ENCODE data around the gene CCL5. TPM values are rescaled to one million over a fixed set of nuclear protein-coding genes. Genes with fewer than 3 reads are reported as not detected.

The CCL5 gene
- total RNA-seq, 2 donors from 2014 or later = 0.66 to 4.9 TPM

DNA sequence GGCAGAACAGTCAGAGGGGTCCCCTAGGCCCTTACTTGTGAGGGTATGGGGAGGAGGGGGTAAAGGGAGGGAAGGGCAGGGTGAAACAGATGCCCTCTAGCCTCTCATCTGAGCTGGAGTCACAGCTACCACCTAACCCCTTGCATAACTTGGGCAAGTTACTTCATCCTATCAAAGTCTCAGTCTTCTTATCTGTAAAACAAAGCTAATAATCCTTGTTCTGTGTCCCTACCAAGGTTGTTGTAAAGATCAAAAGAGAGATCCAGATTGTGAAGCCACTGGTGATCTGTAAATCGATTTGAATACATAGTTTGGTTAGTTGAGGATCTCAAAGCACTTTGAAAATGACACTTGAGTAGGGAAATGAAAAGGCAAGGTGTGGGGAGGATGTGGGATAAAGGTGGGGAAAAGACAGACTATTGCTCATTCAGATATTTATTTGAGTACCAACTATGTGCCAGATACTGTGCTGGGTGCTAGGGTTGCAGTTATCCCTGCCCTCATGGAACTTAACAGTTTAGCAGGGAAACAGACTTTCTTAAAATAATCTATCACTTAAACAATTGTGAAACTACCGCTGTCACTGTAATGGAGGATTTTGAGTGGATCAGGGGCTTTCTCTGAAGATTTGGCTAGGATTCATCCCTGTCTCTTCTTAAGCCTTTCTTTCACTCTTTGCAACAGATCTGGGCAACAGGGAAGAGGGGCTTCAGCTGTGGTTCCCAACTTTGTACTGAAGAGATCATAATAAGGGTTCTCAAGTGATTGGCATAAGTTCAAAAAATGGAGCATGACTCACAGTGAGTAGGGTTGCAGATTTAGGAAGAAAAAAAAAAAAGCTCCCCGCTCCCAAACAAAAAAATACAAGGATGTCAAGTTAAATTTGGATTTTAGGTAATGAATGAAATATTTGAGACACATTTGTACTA is 14.5 kb downstream of the CCL5 start:
- no peaks in the 10 kb centered on the region for H3K9me3 ChIP-seq
- DNase-seq = no peak
- intact Hi-C loops (cut with DNase I) = no loop called here
- no peaks in the 10 kb centered on the region for H3K4me1 ChIP-seq
- no peak overlapping the region for H3K27ac ChIP-seq
- H3K36me3 ChIP-seq (replicated peaks in 1 of 2; ENCODE audit: insufficient read depth in 1 of 2, low read depth in 2 of 2) = no peaks in the 10 kb centered on the region
- WGBS, 2 donors = 73 to 77% methylated on average over 3 of the region's 3 CpGs
- ATAC-seq = no peak
- no peak for TF ChIP-seq POLR2A (IDR thresholded peaks at IDR 0.05)
- no peak for TF ChIP-seq CTCF (IDR thresholded peaks at IDR 0.05)
- H3K27me3 ChIP-seq = no peaks in the 10 kb centered on the region
- no peak overlapping the region for H3K4me3 ChIP-seq

GRCh38 chr17:35864853-35865252 is 15.3 kb downstream of the CCL5 start:
- DNase-seq (no peak), ATAC-seq (no peak)
- 94% methylated on average over 5 to 7 of the region's 7 CpGs for WGBS, 2 donors
- Histone ChIP-seq H3K27ac (no peak overlapping the region), H3K4me1 (no peaks in the 10 kb centered on the region), H3K36me3 (replicated peaks in 1 of 2; ENCODE audit: insufficient read depth in 1 of 2, low read depth in 2 of 2) (no peaks in the 10 kb centered on the region), H3K27me3 (no peaks in the 10 kb centered on the region), H3K4me3 (no peak overlapping the region), H3K9me3 (no peaks in the 10 kb centered on the region)
- TF ChIP-seq CTCF (IDR thresholded peaks at IDR 0.05) (no peak), POLR2A (IDR thresholded peaks at IDR 0.05) (no peak)
- intact Hi-C loops (cut with DNase I) = no loop called here

GRCh38 chr17:35856603-35857002 is 23.6 kb downstream of the CCL5 start:
- Histone ChIP-seq H3K9me3 (no peaks in the 10 kb centered on the region), H3K4me1 (no peaks in the 10 kb centered on the region), H3K27ac (no peak overlapping the region), H3K36me3 (replicated peaks in 1 of 2; ENCODE audit: insufficient read depth in 1 of 2, low read depth in 2 of 2) (no peaks in the 10 kb centered on the region), H3K4me3 (no peak overlapping the region), H3K27me3 (no peaks in the 10 kb centered on the region)
- 92 to 100% methylated on average over 2 of the region's 2 CpGs for WGBS, 2 donors
- ATAC-seq (no peak), DNase-seq (no peak)
- intact Hi-C loops (cut with DNase I) = no loop called here
- TF ChIP-seq POLR2A (IDR thresholded peaks at IDR 0.05) = no peak
- no peak for TF ChIP-seq CTCF (IDR thresholded peaks at IDR 0.05)

- Histone ChIP-seq H3K4me1 (no peaks in the 10 kb centered on the region), H3K36me3 (replicated peaks in 1 of 2; ENCODE audit: insufficient read depth in 1 of 2, low read depth in 2 of 2) (no peaks in the 10 kb centered on the region), H3K4me3 (no peak overlapping the region), H3K9me3 (no peaks in the 10 kb centered on the region), H3K27me3 (no peaks in the 10 kb centered on the region), H3K27ac (no peak overlapping the region)
- ATAC-seq (no peak), DNase-seq (no peak)
- WGBS, 2 donors = 74 to 79% methylated on average over 5 of the region's 5 CpGs
- intact Hi-C loops (cut with DNase I) = no loop called here
- no peak for TF ChIP-seq CTCF (IDR thresholded peaks at IDR 0.05)
- no peak for TF ChIP-seq POLR2A (IDR thresholded peaks at IDR 0.05)
Observed at GRCh38 chr17:35855965-35856364, 24.2 kb downstream of the CCL5 start.
